OCI-LY3 (cell line): ENCODE data around the gene HPS4.

Experiments
- CTCF ChIP-seq: fragments of 200-600, 300-600 bp; sonication (generic); IDR thresholded peaks from 2 replicates; pipeline ENCODE4 v1.5.1; 2014; ENCODE audit warnings: antibody characterized with exemption, low read length, low read depth
- EZH2phosphoT487 ChIP-seq: fragments of 200-600 bp; shearing (Covaris generic); IDR thresholded peaks from 2 replicates; pipeline ENCODE4 v1.6.1; 2018; ENCODE audit warnings: antibody characterized with exemption, mixed run types, low read depth

GRCh38 chr22:26447584-26448329 lies 35.8 kb downstream of the HPS4 start:
- TF ChIP-seq CTCF (no peak), EZH2phosphoT487 (no peak)
